ENCODE results near the gene NKAIN1.
"Not testable (repeated sequence)": the region's sequence is repeated elsewhere in the genome, so short reads cannot be mapped to it uniquely, and the experiment has no call there.

The NKAIN1 gene

DNA sequence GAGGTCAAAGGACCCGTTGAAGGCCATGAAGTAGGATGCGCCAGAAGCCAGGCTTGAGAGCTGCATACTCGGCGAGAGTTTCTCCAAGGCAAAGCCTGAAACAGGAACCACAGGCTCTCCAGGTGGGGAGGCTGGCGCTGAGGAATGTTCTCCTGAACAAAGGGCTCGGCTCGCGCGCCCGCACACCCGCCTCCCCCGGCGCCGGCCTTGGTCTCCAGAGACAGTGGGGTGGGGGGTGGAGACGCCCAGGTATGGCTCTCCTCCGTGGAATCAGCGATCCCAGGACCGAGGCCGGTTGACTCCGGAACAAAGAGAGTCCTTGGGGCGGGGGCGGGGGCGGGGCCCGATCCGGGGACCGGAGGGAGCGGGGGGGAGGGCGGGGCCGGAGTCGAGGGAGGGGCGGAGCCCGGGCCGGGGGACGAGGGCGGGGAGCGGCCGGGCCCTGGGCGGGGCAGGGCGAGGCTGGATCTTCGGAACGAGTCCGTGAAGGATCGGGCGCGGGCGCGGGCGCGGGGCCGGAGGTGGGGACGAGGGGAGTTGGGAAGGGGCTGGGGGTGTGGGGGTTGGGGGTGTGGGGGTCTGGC is 85.0 kb downstream of the NKAIN1 start:
- peak; percentile 35 to 65 (median 58) for DNase-seq (ENCODE audit: low read depth in 4 of 4, low spot score in 1 of 4)

GRCh38 chr1:31154000-31154631 is 85.6 kb downstream of the NKAIN1 start:
- no peak for DNase-seq (ENCODE audit: low read depth in 4 of 4, low spot score in 1 of 4)

GRCh38 chr1:31153423-31153822 is 86.3 kb downstream of the NKAIN1 start:
- DNase-seq (ENCODE audit: low read depth in 4 of 4, low spot score in 1 of 4): no peak

DNA sequence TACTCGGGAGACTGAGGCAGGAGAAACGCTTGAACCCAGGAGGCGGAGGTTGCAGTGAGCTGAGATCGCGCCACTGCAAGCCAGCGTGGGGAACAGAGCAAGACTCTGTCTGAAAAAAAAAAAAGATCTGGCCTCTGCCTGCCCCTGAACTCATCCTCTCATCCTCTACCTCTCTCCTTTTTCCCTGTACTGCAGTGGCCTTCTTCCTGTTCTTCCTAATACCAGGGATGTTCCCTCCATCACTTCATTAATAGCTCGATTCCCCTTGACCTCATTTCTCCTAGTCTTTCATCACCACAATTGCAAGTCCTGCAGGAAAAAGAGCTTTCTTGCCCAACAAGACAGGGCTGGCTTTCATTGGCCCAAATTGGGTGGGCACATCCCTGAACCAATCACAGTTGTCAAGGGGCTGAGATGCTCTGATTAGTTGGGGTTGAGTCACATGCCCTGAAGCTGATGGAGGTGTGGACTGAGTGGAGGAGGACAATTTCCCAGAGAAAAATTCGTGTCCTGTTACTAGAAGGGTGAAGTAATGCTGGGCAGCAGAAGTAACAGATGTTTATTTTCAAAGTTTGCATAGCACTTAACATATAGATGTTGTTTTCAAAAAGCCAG is 87.4 kb downstream of the NKAIN1 start:
- DNase-seq (ENCODE audit: low read depth in 4 of 4, low spot score in 1 of 4): no peak

DNA sequence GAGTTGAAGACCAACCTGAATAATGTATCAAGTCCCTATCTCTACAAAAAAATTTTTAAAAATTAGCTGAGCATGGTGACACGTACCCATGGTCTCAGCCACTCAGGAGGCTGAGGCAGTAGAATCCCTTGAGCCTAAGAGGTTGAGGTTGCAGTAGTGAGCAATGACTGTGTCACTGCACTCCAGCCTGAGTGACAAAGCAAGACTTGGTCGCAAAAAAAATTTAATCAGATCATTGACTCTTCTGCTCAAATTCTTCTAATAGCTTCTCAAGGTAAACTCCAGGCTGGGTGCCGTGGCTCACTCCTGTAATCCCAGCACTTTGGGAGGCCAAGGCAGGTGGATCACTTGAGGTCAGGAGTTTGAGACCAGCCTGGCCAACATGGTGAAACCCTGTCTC is 88.3 kb downstream of the NKAIN1 start:
- no peak for DNase-seq (ENCODE audit: low read depth in 4 of 4, low spot score in 1 of 4)

DNA sequence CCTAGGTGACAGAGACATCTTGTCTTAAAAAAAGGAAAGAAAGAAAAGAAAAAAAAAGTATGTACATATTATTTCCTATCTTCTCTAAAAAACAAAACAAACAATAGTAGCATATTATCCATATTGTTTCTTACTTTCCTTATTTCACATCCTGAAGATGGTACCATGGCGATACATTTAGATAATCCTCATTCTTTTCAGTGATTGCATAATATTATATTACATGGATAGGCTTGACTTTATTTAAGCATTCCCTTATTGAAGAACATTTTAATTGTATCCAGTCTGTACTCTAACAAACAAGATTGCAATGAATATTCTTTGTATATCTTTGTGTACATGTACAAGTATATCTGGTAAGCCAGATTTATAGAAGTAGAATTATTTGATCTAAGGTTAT is 91.3 kb downstream of the NKAIN1 start:
- no peak for DNase-seq (ENCODE audit: low read depth in 4 of 4, low spot score in 1 of 4)

DNA sequence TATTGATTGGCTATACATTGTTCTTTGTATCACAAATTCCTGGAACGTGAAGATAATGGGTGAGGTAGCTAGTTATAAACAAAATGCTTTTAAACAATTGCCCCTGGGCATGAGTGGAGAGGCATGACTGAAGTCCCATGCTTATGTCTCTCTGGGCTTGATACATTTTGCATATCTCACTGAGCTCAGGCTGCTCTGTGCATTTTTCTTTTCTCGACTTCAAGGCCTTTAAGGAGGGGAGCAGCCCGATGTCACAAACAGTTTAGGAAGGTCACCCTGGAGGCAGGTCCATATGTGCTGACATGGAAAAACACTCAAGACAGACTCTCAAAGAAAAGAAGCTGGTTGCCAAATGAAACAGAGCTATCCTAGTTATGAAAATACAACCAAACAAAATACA is 94.0 kb downstream of the NKAIN1 start:
- DNase-seq (ENCODE audit: low read depth in 4 of 4, low spot score in 1 of 4): no peak

GRCh38 chr1:31144442-31144841 is 95.2 kb downstream of the NKAIN1 start:
- DNase-seq (ENCODE audit: low read depth in 4 of 4, low spot score in 1 of 4): no peak

- no peak for DNase-seq (ENCODE audit: low read depth in 4 of 4, low spot score in 1 of 4)
Measured at GRCh38 chr1:31143455-31143854, 96.2 kb downstream of the NKAIN1 start.

DNA sequence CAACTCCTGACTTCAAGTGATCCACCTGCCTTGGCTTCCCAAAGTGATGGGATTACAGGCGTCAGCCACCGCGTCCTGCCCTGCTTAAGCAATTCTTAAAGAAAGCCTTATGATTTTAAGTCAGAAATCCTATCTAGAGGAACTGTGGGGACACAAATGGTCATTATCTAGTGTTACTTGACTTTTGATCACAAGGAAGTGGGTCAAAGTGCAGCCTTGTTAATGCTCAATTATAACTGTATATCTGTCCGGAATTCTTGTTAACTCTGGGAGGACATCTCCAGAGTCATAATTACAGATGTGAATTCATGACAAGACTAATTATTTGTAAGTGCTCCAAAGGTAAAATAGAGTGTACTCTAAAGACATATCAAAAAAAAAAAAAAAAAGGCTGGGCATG is 97.3 kb downstream of the NKAIN1 start:
- no peak for DNase-seq (ENCODE audit: low read depth in 4 of 4, low spot score in 1 of 4)

- DNase-seq (ENCODE audit: low read depth in 4 of 4, low spot score in 1 of 4): no peak
Measured at GRCh38 chr1:31140299-31140698, 99.4 kb downstream of the NKAIN1 start.

- not testable (repeated sequence) for DNase-seq (ENCODE audit: low read depth in 4 of 4, low spot score in 1 of 4)
Measured at GRCh38 chr1:31138797-31139521, 100.7 kb downstream of the NKAIN1 start.

DNA sequence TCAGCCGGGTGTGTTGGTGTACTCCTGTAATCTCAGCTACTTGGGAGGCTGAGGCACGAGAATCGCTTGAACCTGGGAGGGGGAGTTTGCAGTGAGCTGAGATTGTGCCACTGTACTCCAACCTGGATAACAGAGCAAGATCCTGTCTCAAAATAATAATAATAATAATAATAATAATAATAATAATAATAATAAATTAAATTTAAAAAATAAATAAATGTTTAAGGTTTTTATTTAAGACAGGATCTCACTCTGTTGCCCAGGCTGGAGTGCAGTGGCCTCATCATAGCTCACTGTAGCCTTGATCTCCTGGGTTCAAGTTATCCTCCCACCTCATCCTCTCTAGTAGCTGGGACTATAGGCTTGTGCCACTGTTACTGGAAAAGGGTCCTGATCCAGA is 101.8 kb downstream of the NKAIN1 start:
- not testable (repeated sequence) for DNase-seq (ENCODE audit: low read depth in 4 of 4, low spot score in 1 of 4)

DNA sequence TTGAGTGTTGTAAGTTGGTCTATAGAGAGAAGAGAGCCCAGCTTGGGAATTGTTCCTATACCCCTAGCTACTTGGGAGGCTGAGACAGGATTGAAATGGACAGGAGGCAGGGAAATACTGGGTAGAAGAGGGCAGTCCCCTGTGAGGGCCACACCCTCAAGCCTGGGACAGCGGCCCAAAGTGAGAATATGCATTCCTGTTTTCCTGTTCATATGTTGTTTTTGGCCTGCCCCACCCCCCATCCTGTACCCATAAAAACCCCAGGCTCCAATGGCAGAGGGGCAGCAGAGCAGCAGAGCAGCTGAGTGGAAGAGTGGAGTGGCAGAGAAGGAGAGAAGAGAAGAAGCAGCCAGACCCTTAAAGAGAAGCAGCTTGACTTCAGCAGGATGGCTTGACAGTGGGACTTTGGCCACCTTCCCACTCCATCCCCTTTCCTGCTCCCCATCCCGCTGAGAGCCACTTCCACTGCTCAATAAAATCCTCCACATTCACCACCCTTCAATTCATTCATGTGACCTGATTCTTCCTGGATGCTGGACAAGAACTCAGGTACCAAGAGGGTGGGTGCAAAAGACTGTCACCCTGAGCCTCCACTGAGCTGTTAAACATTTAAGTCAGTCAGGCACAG is 103.6 kb downstream of the NKAIN1 start:
- no peak for DNase-seq (ENCODE audit: low read depth in 4 of 4, low spot score in 1 of 4)

- no peak for DNase-seq (ENCODE audit: low read depth in 4 of 4, low spot score in 1 of 4)
Measured at GRCh38 chr1:31133368-31133767, 106.3 kb downstream of the NKAIN1 start.
